CD4-positive, CD25-positive, alpha-beta regulatory T cell (primary cell): ENCODE data around the gene RASL10B. TPM values are rescaled to one million over a fixed set of nuclear protein-coding genes. Genes with fewer than 3 reads are reported as not detected.

Experiments used
- ATAC-seq, 2 donors: fragments of 150-1000 bp; cut with Tn5 transposase; one replicate each; pipeline ENCODE4 v1.10.0; 2021; ENCODE audit warnings: low read depth in 2 of 2, moderate number of reproducible peaks in 2 of 2, moderate library complexity in 1 of 2
- DNase-seq, 3 donors: peaks; one replicate each; pipeline versions ENCODE4 v3.0.0 to v3.0.0-alpha.2; 2012 to 2022; ENCODE audit warnings: mixed read lengths in 1 of 3
- H3K27ac ChIP-seq: one replicate; pipeline ENCODE4 v1.7.0; 2013; ENCODE audit warnings: mild to moderate bottlenecking, low read length; ENCODE audit not compliant: insufficient read depth, poor library complexity, severe bottlenecking
- H3K27me3 ChIP-seq: one replicate; pipeline ENCODE4 v1.7.0; 2013; ENCODE audit warnings: low read length; ENCODE audit not compliant: control insufficient read depth, insufficient read depth
- H3K36me3 ChIP-seq: one replicate; pipeline ENCODE4 v1.7.0; 2013; ENCODE audit warnings: mild to moderate bottlenecking, low read length, moderate library complexity; ENCODE audit not compliant: control insufficient read depth, insufficient read depth
- H3K4me1 ChIP-seq: 2 replicates; pipeline ENCODE4 v1.7.0; 2013; ENCODE audit warnings: mild to moderate bottlenecking, low read length; ENCODE audit not compliant: insufficient read depth, control insufficient read depth, poor library complexity, severe bottlenecking
- H3K4me3 ChIP-seq: one replicate; pipeline ENCODE4 v1.7.0; 2013; ENCODE audit warnings: low read depth, mild to moderate bottlenecking, low read length, moderate library complexity
- H3K9me3 ChIP-seq, 2 experiments: 1 replicate in 1 of 2; 2 replicates in 1 of 2; pipeline ENCODE4 v1.7.0; 2013; ENCODE audit warnings: low read length in 2 of 2, mild to moderate bottlenecking in 1 of 2, moderate library complexity in 1 of 2; ENCODE audit not compliant: control insufficient read depth in 2 of 2
- H3K27ac Mint-ChIP-seq, 3 donors: one replicate each; pipeline ENCODE4 v1.8.0; 2020 to 2022; ENCODE audit warnings: mild to moderate bottlenecking in 3 of 3, mixed read lengths in 3 of 3, moderate library complexity in 2 of 3
- H3K27me3 Mint-ChIP-seq: one replicate; pipeline ENCODE4 v1.8.0; 2022; ENCODE audit warnings: mild to moderate bottlenecking, mixed read lengths
- H3K36me3 Mint-ChIP-seq: one replicate; pipeline ENCODE4 v1.8.0; 2020; ENCODE audit warnings: mixed read lengths
- H3K4me1 Mint-ChIP-seq, 4 donors: one replicate each; pipeline ENCODE4 v1.8.0; 2020 to 2022; ENCODE audit warnings: mixed read lengths in 4 of 4, mild to moderate bottlenecking in 1 of 4
- H3K4me3 Mint-ChIP-seq, 4 donors: one replicate each; pipeline ENCODE4 v1.8.0; 2020 to 2022; ENCODE audit warnings: mild to moderate bottlenecking in 4 of 4, mixed read lengths in 4 of 4, moderate library complexity in 3 of 4
- H3K9me3 Mint-ChIP-seq, 7 donors: one replicate each; pipeline ENCODE4 v1.8.0; 2020 to 2022; ENCODE audit warnings: mixed read lengths in 7 of 7, mild to moderate bottlenecking in 3 of 7, moderate library complexity in 2 of 7
- polyA plus RNA-seq, 4 donors: library from polyadenylated mRNA; unstranded; fragments of 300-500 nt; fragmentation: Illumina TruSeq; gene quantifications; one replicate each; pipeline ENCODE4 v1.2.3, GENCODE V29; 2021
- total RNA-seq: library from RNA; stranded (reverse); gene quantifications from one replicate; pipeline ENCODE4 v1.2.3, GENCODE V29; 2022

The RASL10B gene
- not detected for total RNA-seq
- under 1 TPM in 1 of 4 donors, not detected in 3; 0.14 TPM for polyA plus RNA-seq

GRCh38 chr17:35731239-35731916 lies at the start of gene RASL10B:
RASL10B (plus strand) TSS chr17:35731639; CDS start chr17:35735185, 3,546 bp downstream.
- peak; percentile 41 to 67 for ATAC-seq
- Histone ChIP-seq H3K36me3 (peaks cover 9% of the 10 kb centered on the region), H3K27ac (no peak within 1 kb of the TSS), H3K4me3 (peak within 1 kb of the TSS; percentile 57), H3K27me3 (no peaks in the 10 kb centered on the region), H3K9me3 (no peaks in the 10 kb centered on the region), H3K4me1 (peaks cover 7% of the 10 kb centered on the region)
- Mint-ChIP-seq H3K36me3 (peaks cover 21% of the 10 kb centered on the region), H3K9me3 (no peaks in the 10 kb centered on the region), H3K27ac (peak within 1 kb of the TSS; percentile 56 to 78 (median 67)), H3K4me1 (peaks cover 7 to 28% (median 11%) of the 10 kb centered on the region in 4 donors), H3K4me3 (peak within 1 kb of the TSS; percentile 52 to 81 (median 72)), H3K27me3 (peaks cover 19% of the 10 kb centered on the region)
- peak in 1 of 3 donors; percentile 31 for DNase-seq

- DNase-seq (no peak), ATAC-seq (no peak)
- Mint-ChIP-seq H3K27me3 (no peaks in the 10 kb centered on the region), H3K9me3 (no peaks in the 10 kb centered on the region), H3K27ac (no peak overlapping the region), H3K4me1 (peaks cover 0 to 10% (median 6%) of the 10 kb centered on the region in 4 donors), H3K36me3 (peaks cover 54% of the 10 kb centered on the region), H3K4me3 (no peak overlapping the region)
- Histone ChIP-seq H3K9me3 (no peaks in the 10 kb centered on the region), H3K4me3 (no peak overlapping the region), H3K4me1 (no peaks in the 10 kb centered on the region), H3K27ac (no peak overlapping the region), H3K36me3 (peaks cover 83% of the 10 kb centered on the region), H3K27me3 (no peaks in the 10 kb centered on the region)
Observed at GRCh38 chr17:35683591-35683990, 47.8 kb upstream of the RASL10B start.

- H3K27ac ChIP-seq = no peak overlapping the region
- Mint-ChIP-seq H3K4me3 (no peak overlapping the region), H3K4me1 (peaks cover 0 to 4% (median 3%) of the 10 kb centered on the region in 4 donors), H3K27ac (peak overlapping the region in 1 of 3 donors; percentile 9), H3K36me3 (peaks cover 55% of the 10 kb centered on the region), H3K9me3 (no peaks in the 10 kb centered on the region), H3K27me3 (no peaks in the 10 kb centered on the region)
- H3K9me3 ChIP-seq = no peaks in the 10 kb centered on the region
- peaks cover 86% of the 10 kb centered on the region for H3K36me3 ChIP-seq
- ATAC-seq (no peak), DNase-seq (no peak)
- H3K4me3 ChIP-seq = no peak overlapping the region
- H3K27me3 ChIP-seq = no peaks in the 10 kb centered on the region
- H3K4me1 ChIP-seq = no peaks in the 10 kb centered on the region
Observed at GRCh38 chr17:35684055-35684802, 47.2 kb upstream of the RASL10B start.

GRCh38 chr17:35692512-35693210 lies 38.8 kb upstream of the RASL10B start:
- Histone ChIP-seq H3K9me3 (no peaks in the 10 kb centered on the region), H3K27ac (no peak overlapping the region), H3K27me3 (no peaks in the 10 kb centered on the region), H3K4me1 (no peaks in the 10 kb centered on the region), H3K4me3 (no peak overlapping the region), H3K36me3 (peaks cover 85% of the 10 kb centered on the region)
- Mint-ChIP-seq H3K4me3 (no peak overlapping the region), H3K9me3 (peaks cover 0 to 3% (median 0%) of the 10 kb centered on the region in 7 donors), H3K27ac (no peak overlapping the region), H3K4me1 (peaks cover 0 to 10% (median 3%) of the 10 kb centered on the region in 4 donors), H3K27me3 (no peaks in the 10 kb centered on the region), H3K36me3 (peaks cover 49% of the 10 kb centered on the region)
- ATAC-seq = no peak
- no peak for DNase-seq

- no peak overlapping the region for H3K27ac Mint-ChIP-seq
- Histone ChIP-seq H3K27me3 (no peaks in the 10 kb centered on the region), H3K27ac (no peak overlapping the region), H3K36me3 (peaks cover 80% of the 10 kb centered on the region), H3K9me3 (no peaks in the 10 kb centered on the region), H3K4me1 (no peaks in the 10 kb centered on the region), H3K4me3 (no peak overlapping the region)
- H3K9me3 Mint-ChIP-seq = peaks cover 0 to 3% (median 0%) of the 10 kb centered on the region in 7 donors
- peaks cover 0 to 10% (median 3%) of the 10 kb centered on the region in 4 donors for H3K4me1 Mint-ChIP-seq
- no peak overlapping the region for H3K4me3 Mint-ChIP-seq
- peaks cover 39% of the 10 kb centered on the region for H3K36me3 Mint-ChIP-seq
- no peak for ATAC-seq
- no peak for DNase-seq
- no peaks in the 10 kb centered on the region for H3K27me3 Mint-ChIP-seq
Observed at GRCh38 chr17:35693662-35694061, 37.8 kb upstream of the RASL10B start.

- Mint-ChIP-seq H3K4me3 (no peak overlapping the region), H3K27me3 (no peaks in the 10 kb centered on the region), H3K4me1 (peaks cover 0 to 9% (median 2%) of the 10 kb centered on the region in 4 donors), H3K36me3 (peaks cover 31% of the 10 kb centered on the region), H3K9me3 (peaks cover 0 to 1% (median 0%) of the 10 kb centered on the region in 7 donors), H3K27ac (no peak overlapping the region)
- no peak overlapping the region for H3K27ac ChIP-seq
- no peaks in the 10 kb centered on the region for H3K4me1 ChIP-seq
- H3K9me3 ChIP-seq = no peaks in the 10 kb centered on the region
- DNase-seq (no peak), ATAC-seq (no peak)
- no peaks in the 10 kb centered on the region for H3K27me3 ChIP-seq
- peaks cover 74% of the 10 kb centered on the region for H3K36me3 ChIP-seq
- H3K4me3 ChIP-seq = no peak overlapping the region
Observed at GRCh38 chr17:35694906-35695305, 36.5 kb upstream of the RASL10B start.

- H3K4me3 Mint-ChIP-seq = peak overlapping the region in 1 of 4 donors; percentile 75
- H3K27ac Mint-ChIP-seq = peak overlapping the region in 1 of 3 donors; percentile 16
- no peaks in the 10 kb centered on the region for H3K9me3 Mint-ChIP-seq
- H3K4me1 ChIP-seq = no peaks in the 10 kb centered on the region
- no peak overlapping the region for H3K27ac ChIP-seq
- H3K36me3 Mint-ChIP-seq = peaks cover 24% of the 10 kb centered on the region
- H3K4me1 Mint-ChIP-seq = peaks cover 0 to 11% (median 0%) of the 10 kb centered on the region in 4 donors
- ATAC-seq (no peak), DNase-seq (no peak)
- peaks cover 69% of the 10 kb centered on the region for H3K36me3 ChIP-seq
- no peaks in the 10 kb centered on the region for H3K27me3 ChIP-seq
- H3K27me3 Mint-ChIP-seq = no peaks in the 10 kb centered on the region
- H3K4me3 ChIP-seq = no peak overlapping the region
- H3K9me3 ChIP-seq = no peaks in the 10 kb centered on the region
Observed at GRCh38 chr17:35695613-35696012, 35.8 kb upstream of the RASL10B start.
